Activated CD4-positive, alpha-beta T cell treated with anti-CD3 and anti-CD28 coated beads, Interleukin-2, amount 50 U/mL, for 16 hours (primary cell): ENCODE results near the gene HOXB5.

Experiments used
- DNase-seq: peaks from one replicate; pipeline ENCODE4 v3.0.0-alpha.2; 2020

The HOXB5 gene

DNA sequence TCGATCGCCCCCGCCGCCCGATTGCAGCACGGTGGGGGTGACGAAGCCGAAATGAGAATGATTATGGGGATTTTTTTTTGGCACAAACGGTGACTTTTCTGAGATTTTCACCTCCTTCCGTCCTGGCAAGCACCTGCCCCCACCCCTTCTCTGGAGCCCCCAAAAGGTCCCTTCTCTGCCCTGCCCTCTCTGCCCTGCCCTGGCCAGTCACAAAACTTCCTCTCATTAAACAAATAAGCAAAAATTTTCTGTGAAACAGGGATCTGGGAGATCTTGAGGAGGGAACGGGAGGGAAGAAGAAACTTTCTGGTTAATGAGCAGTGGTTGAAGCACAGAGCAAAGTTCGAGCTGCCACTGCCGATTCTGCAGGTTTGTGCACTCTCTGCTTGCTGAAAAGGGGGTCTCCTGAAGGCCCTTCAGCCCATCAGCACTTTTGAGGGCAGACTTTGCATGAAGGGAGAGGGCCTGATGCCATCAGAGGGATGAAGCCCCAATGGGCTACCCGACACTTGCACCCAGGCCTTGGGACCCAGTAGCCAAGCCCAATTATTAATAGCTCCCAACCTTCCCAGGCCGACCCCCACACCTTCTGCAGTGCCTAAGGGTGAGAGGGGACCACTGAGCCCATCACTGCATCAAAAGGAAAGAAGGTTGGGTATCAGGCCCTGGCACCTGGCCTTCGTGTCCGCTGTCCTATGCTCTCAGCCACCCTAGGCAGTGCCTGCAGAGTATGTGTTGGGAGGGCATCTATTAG, 22.6 kb upstream of the HOXB5 start:
- DNase-seq: no peak

DNA sequence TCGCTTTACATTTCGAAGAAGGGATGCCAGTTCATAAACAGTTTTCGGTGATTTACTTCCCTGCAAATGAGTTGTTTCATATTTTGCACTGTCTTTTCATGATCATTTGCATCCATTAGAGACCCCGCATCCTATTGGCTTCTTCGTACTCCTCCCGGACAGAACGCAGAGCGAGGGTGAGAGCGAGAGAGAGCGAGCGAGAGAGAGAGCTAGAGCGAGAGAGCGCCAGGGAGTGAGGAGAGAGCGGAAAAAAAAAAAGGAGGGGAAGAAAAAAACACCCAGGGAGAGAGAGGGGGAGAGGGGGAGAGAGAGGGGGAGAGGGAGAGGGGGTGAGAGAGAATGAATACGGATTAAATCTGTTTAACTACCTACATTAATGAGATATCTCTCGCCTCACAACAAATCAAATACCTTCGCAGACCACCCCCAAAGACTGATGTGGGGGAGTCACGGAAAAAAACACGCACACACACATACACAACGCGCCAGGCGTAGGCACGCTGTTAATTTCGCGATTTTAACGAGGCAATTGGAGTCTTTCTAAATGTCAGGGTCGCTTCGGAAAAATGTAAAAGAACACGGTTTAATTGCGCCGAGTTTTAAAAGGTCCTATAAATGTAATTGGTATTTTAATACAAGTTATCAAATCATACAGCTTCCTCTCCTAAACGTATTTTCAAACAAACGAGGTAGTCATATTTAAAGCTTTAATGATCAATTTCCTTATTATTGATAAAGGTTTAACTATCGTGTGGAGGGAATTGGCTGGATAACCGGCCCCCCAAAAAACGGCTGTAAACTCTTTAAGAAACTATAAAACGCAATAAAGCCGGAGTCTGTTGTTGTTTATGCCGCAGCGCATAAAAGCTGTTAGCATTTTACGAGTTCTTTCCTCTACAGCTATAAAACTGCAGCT, 21.7 kb upstream of the HOXB5 start, which contains the start of gene HOXB8:
Gene HOXB8 (minus strand): TSS at position 246 of the 916 bp plus-strand sequence. CDS start 588 bp downstream, outside the sequence.
- no peak for DNase-seq

GRCh38 chr17:48613862-48614694, 20.5 kb upstream of the HOXB5 start:
- DNase-seq: no peak

- DNase-seq: peak; percentile 50
Measured at GRCh38 chr17:48612854-48613691, 19.5 kb upstream of the HOXB5 start.

DNA sequence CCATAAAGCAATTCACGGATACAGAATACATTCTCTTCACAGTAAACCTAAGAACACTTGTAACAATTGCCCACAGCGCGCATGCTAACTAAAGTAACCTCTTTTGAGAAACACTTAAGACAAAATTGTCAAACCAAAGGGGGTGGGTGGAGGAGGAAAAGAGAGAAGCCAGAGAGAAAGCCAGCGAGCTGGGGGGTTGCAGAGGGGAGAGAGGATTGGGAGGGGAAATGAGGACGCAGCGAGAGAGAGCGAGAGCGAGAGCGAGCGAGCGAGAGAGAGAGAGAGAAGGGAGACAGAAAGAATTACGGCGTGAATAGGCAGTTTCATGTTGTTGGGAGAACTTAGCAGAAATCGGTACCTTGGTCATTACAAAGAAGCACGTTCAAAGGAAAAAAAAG, 18.9 kb upstream of the HOXB5 start:
- DNase-seq: no peak

DNA sequence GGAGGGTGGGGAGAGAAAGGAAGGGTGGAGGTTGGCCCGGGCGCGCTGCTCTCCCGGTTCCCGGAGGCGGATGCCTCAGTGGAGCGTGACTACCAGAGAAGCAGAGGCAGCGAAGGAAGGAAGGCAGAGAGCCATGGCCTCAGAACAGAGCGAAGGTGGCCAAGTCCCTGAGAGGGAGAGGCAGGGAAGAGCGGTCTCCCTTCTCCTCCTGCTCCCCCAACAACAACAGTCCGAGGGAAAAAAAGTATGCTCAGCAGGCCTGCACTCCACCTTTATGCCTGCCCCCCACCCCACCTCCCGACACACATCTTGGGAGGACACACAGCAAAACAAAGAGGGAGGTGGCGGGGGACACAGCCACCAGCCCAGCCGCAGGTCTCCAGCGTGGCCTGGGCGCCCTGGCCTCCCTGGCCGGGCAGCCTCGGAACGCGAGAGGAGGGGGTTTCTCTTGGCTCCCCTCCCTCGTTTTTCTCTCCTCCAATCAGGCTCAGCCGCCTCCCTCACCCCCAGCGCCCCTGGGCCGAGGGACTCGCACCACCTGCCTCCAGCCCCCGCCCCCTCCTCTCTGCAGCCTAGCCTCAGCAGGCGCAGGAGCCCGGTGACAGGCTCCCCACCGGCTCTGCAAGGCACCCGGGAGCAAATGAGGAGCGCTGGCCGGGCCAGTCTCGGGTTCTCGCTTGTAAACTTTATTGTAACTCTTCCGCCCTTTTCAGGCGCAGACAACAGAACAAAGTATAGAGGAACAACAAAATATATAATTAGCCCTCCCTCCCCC, 18.3 kb upstream of the HOXB5 start:
- no peak for DNase-seq

DNA sequence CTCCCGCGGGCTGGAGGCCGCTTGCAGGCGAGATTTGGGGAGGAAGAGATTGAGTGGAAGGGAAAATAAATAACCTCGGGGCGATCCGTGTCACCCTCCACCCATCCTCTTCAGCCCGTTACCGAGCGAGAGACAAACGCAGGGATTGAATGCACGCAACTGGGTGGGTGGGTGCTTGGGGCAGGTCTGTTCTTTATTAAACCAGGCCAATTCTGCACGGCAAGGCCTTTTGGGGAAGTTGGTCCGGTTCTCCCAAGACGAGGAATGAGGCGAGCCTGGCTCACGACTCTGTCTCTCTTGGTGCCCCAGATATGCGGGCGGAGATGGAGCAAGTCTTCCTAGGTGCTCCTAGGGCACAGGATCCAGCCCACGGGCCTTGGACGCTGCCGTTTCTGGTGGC, 17.6 kb upstream of the HOXB5 start:
- DNase-seq: no peak

- DNase-seq: peak; percentile 66
Measured at GRCh38 chr17:48610282-48611211, 17.0 kb upstream of the HOXB5 start, which contains the start of gene HOXB7. TSS of gene HOXB7 (minus strand) at chr17:48611017. CDS start at chr17:48610918, 99 bp downstream.

GRCh38 chr17:48609759-48610281, 16.2 kb upstream of the HOXB5 start:
- no peak for DNase-seq

DNA sequence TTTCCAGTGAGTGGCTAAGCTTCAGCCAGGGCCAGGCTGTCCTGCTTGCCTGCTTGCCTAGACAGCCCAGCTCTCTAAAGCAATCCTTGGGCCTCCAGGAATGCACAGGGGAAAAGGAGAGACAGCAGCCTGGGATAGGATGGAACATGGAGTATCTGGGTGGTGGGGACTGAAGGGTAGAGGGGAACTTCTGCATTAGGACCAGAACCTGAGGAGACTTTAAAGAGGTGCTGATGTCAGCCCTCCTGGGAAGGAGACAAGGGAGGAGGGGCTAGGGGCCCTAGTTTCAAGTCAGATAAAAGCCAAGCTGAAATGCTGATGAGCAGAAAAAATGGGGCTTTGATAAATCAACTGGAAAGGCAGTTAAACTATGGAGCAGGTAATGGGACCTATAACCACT, 15.5 kb upstream of the HOXB5 start:
- no peak for DNase-seq

DNA sequence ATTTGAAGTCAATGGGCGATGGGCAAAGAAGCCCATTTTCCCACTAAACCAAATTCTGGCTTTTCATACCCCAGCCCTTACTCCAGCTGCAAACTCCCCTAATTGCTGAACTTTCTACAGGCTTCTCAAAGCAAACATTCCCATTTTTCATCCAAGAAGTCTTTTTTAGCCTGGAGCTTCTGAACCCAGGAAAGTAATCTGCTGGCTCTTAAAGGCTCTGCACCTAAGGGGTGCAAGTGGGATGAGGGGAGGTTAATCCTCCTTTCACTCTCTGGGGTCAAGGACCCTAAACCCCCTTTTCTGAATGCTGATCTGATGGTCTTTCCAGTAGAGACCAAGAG, 14.9 kb upstream of the HOXB5 start:
- no peak for DNase-seq

DNA sequence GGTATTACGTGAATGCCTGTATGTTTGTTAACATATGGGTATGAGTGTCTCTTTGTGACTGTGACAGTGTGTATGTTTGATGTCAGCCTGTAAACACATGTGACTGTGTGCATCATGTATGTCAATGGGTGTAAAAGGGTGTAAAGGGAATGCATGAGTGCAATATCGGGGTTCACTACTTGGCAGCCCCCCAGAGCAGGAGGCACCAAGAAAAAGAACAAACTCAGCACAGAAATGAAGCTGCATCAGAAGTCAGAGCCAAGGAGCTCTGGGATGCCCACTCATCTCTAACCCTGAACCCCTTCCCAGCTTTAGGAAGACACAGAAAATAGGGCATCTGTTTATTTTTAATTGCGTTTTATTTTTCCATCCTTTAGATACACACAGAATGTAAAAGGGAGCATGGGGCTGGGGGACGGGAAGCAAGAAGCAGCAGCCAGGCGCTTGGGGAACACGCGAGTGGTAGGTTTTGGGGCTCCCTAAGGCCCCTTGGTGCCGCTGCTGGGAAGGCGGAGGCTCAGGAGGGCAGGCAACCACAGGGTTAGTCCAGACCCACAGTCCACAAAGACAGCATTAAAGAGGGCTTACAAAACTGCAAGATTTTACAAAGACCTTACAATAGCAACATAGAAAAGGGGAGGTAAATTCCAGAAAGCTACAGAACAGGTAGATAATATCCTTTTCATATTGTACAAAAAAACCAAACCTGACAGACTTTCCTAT, 13.5 kb upstream of the HOXB5 start:
- no peak for DNase-seq

- no peak for DNase-seq
Measured at GRCh38 chr17:48605991-48606891, 12.7 kb upstream of the HOXB5 start.

- DNase-seq: no peak
Measured at GRCh38 chr17:48605409-48605919, 11.9 kb upstream of the HOXB5 start.

- no peak for DNase-seq
Measured at GRCh38 chr17:48604770-48605329, 11.3 kb upstream of the HOXB5 start, which contains the start of gene HOXB6. TSS of gene HOXB6 (minus strand) at chr17:48604986. CDS start at chr17:48598150, 6,836 bp downstream.

DNA sequence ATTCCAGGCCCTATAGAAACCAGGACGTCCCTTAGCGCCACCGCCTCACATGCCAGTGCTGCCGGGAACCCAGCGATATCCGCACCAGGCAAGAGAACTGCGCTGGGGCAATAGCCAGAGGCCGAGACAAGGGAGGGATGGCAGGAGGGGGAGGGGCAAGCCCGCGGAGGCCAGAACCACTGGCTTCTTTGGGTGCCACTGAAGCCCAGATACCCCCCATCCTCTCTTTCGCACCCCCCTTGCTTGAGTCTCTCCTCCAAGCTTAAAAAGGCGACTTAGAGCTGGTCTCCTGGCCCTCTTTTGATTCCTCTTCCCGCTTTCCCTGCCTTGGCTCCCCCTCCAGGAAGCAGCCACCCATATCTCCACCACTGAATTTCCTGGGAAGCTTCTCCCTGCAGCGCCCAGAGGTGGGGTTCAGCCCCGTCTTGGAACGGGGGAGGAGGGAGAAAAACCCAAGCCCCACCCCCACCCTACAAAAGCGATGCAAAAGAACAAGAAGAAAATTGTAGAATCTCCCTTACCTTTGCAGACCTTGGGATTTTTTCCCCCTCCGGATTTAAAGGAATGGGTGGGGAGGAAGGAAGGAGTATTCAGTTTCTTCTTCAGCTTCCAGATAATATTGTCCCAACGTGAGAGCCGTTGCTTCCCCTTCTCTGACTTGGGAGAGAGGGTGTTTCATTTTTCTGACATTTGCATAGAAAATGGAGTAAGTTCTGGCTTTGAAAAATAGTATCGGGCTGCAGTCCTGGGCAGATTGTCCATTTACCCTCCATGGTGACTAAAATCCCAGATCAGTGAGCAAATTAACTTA, 10.6 kb upstream of the HOXB5 start:
- no peak for DNase-seq
